Measurements from ENCODE around the gene MVK. TPM values are rescaled to one million over a fixed set of nuclear protein-coding genes. Genes with fewer than 3 reads are reported as not detected.

Gene MVK
- total and polyA plus RNA-seq, 12 donors, result 10.8 to 194 (median 25.2) TPM

DNA sequence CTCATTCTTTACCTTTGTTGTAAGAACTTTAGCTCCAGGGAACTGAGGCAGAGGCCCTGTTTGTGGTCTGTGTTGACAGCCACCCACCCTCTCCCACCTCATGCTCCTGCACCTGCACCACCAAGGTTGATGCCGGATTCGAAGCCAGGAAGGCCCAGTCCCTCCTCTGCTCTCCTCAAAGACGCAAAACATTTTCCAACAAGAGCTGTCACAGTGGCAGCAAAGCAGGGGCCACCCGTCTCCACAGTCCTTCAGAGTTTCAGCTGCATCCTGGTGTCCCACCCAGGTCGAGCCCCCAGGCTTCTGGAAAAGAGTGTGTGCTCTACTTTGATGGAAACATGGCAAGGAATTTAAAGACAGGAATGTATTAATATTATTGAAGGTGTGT lies 37.7 kb upstream of the MVK start:
- WGBS, 4 donors, result 91 to 94% (median 92%) methylated on average over 5 of the region's 5 CpGs
- intact Hi-C loops (cut with DNase I), result no loop called here
- Histone ChIP-seq H3K9me3 (replicated peaks in 1 of 3) (no peaks in the 10 kb centered on the region), H3K36me3 (replicated peaks in 1 of 2) (peaks cover 0 to 32% of the 10 kb centered on the region in 2 donors), H3K4me1 (replicated peaks in 1 of 2) (peaks cover 0 to 11% of the 10 kb centered on the region in 2 donors), H3K27me3 (no peaks in the 10 kb centered on the region), H3K27ac (no peak overlapping the region), H3K4me3 (no peak overlapping the region)
- no peak for DNase-seq
- no peak for TF ChIP-seq POLR2A (IDR thresholded peaks at IDR 0.05)
- TF ChIP-seq, protein P1, sequence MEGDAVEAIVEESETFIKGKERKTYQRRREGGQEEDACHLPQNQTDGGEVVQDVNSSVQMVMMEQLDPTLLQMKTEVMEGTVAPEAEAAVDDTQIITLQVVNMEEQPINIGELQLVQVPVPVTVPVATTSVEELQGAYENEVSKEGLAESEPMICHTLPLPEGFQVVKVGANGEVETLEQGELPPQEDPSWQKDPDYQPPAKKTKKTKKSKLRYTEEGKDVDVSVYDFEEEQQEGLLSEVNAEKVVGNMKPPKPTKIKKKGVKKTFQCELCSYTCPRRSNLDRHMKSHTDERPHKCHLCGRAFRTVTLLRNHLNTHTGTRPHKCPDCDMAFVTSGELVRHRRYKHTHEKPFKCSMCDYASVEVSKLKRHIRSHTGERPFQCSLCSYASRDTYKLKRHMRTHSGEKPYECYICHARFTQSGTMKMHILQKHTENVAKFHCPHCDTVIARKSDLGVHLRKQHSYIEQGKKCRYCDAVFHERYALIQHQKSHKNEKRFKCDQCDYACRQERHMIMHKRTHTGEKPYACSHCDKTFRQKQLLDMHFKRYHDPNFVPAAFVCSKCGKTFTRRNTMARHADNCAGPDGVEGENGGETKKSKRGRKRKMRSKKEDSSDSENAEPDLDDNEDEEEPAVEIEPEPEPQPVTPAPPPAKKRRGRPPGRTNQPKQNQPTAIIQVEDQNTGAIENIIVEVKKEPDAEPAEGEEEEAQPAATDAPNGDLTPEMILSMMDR (IDR thresholded peaks at IDR 0.05), result no peak

DNA sequence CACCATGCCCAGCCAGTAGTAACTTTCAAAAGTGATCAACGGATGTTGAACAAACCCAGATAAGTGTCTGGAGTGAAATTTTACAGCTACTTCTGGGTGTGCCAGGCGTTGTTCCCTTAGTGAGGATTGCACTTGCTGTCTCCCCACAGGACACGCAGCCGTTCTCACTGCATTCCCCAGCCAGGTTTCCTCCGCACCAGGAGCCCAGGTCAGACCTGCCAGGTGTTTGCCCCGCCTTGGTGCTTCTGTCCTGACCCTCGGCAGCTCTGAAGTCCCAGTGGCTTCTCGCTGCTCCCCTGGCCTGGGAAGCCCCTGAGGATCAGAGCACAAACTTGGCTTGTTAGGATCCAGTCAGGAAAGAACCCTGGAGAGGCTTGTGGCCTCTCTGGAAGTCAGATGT lies 36.5 kb upstream of the MVK start:
- Histone ChIP-seq H3K27ac (no peak overlapping the region), H3K4me3 (no peak overlapping the region), H3K27me3 (no peaks in the 10 kb centered on the region), H3K36me3 (replicated peaks in 1 of 2) (peaks cover 0 to 24% of the 10 kb centered on the region in 2 donors), H3K4me1 (replicated peaks in 1 of 2) (peaks cover 0 to 19% of the 10 kb centered on the region in 2 donors), H3K9me3 (replicated peaks in 1 of 3) (no peaks in the 10 kb centered on the region)
- WGBS, 4 donors, result 90 to 96% (median 92%) methylated on average over 5 to 8 of the region's 8 CpGs
- no peak for TF ChIP-seq POLR2A (IDR thresholded peaks at IDR 0.05)
- TF ChIP-seq, protein P1 (IDR thresholded peaks at IDR 0.05), result no peak
- intact Hi-C loops (cut with DNase I), result no loop called here
- DNase-seq, result no peak

DNA sequence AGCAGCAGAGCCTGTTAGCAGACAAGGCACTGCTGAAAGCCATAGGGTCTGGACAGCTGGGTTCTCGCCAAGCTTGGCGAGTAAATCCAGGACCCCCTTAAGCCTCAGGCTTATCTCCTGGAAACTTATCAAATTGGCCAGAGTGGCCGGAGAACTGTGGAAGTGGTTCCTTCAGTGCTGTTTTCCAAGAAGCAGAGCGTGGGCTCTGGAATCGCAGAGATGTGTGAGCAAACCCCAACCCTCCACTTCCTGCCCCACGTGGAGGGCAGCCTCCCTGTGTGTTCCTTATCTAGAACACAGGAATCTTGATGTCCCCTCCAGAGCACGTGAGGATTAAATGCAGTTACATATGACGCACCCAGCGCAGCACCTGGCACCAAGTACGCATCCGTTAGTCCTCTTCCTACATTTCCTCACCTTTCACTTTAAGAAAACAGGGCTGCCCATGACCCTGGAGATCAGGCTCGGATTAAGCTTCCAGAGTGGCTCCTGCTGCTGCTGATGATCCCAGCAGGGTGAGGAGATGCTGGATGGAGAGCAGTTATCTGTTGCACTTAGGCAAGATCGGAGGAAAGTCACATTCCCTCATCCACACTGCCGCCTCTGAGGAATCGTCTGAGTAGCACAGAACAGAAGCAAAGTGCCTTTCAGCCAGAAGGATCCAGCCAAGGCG lies 35.3 kb upstream of the MVK start:
- Histone ChIP-seq H3K27ac (no peak overlapping the region), H3K4me3 (no peak overlapping the region), H3K9me3 (replicated peaks in 1 of 3) (no peaks in the 10 kb centered on the region), H3K4me1 (replicated peaks in 1 of 2) (peaks cover 0 to 19% of the 10 kb centered on the region in 2 donors), H3K36me3 (replicated peaks in 1 of 2) (peaks cover 0 to 21% of the 10 kb centered on the region in 2 donors), H3K27me3 (no peaks in the 10 kb centered on the region)
- TF ChIP-seq, protein P1 (IDR thresholded peaks at IDR 0.05), result no peak
- TF ChIP-seq POLR2A (IDR thresholded peaks at IDR 0.05), result no peak
- 71 to 85% (median 81%) methylated on average over 14 to 16 of the region's 16 CpGs for WGBS, 4 donors
- DNase-seq, result no peak
- intact Hi-C loops (cut with DNase I), result no loop called here

DNA sequence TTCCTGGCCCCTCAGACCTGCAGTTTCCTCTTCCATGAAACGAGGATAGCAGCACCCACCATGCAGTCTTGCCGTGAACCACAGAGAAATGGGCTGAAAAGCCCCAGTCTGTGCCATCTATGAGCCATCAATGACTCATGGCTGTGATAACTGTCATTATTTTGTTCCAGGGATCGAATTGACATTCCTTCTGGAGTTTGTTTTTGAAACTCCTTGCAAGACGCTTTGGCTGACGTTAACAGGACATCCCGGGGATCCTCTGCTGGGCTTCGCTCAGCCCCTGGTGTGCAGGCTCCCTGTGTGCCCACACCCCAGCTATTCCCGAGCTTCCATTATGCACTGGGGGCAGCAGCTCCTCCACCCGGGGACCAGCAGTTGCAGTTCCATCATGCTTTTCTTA lies 34.1 kb upstream of the MVK start:
- 54 to 67% (median 61%) methylated on average over 6 to 9 of the region's 9 CpGs for WGBS, 4 donors
- no peak for DNase-seq
- TF ChIP-seq POLR2A (IDR thresholded peaks at IDR 0.05), result no peak
- TF ChIP-seq, protein P1 (IDR thresholded peaks at IDR 0.05), result no peak
- Histone ChIP-seq H3K27ac (no peak overlapping the region), H3K36me3 (replicated peaks in 1 of 2) (peaks cover 0 to 11% of the 10 kb centered on the region in 2 donors), H3K4me3 (no peak overlapping the region), H3K4me1 (replicated peaks in 1 of 2) (peaks cover 0 to 19% of the 10 kb centered on the region in 2 donors), H3K9me3 (replicated peaks in 1 of 3) (no peaks in the 10 kb centered on the region), H3K27me3 (no peaks in the 10 kb centered on the region)
- intact Hi-C loops (cut with DNase I), result no loop called here

Data from adrenal gland (tissue), 12 donors.